Neutrophil (primary cell): ENCODE data around the gene LDLR.

Source experiments
- H3K27ac ChIP-seq: fragments of 200-600 bp; sonication (generic); 2 replicates; pipeline ENCODE4 v1.5.1; 2016; ENCODE audit warnings: mild to moderate bottlenecking, moderate library complexity
- H3K27me3 ChIP-seq: fragments of 200-600 bp; sonication (generic); 2 replicates; pipeline ENCODE4 v1.6.0; 2016; ENCODE audit warnings: mild to moderate bottlenecking
- H3K36me3 ChIP-seq: fragments of 200-600 bp; sonication (generic); 2 replicates; pipeline ENCODE4 v1.5.1; 2017
- H3K4me1 ChIP-seq, 2 experiments: fragments of 200-600 bp in 1 of 2; sonication (generic) in 1 of 2; 1 replicate in 1 of 2; 2 replicates in 1 of 2; pipeline versions ENCODE4 v1.5.1 to v1.6.1; 2013 to 2016; ENCODE audit warnings: low read depth in 1 of 2, low read length in 1 of 2, mild to moderate bottlenecking in 1 of 2, moderate library complexity in 1 of 2; ENCODE audit not compliant: control insufficient read depth in 1 of 2, insufficient read depth in 1 of 2
- H3K4me3 ChIP-seq, 2 experiments: fragments of 200-600 bp in 1 of 2; sonication (generic) in 1 of 2; 1 replicate in 1 of 2; 2 replicates in 1 of 2; pipeline ENCODE4 v1.5.1; 2013 to 2016; ENCODE audit warnings: low read depth in 1 of 2, low read length in 1 of 2, mild to moderate bottlenecking in 1 of 2, moderate library complexity in 1 of 2
- H3K9me3 ChIP-seq: fragments of 200-600 bp; sonication (generic); 2 replicates; pipeline ENCODE4 v1.5.1; 2016
- TF ChIP-seq, protein P1 (sequence below): fragments of 200-600 bp; sonication (generic); IDR thresholded peaks from 2 replicates; pipeline ENCODE4 v1.5.1; 2016; ENCODE audit warnings: antibody characterized with exemption

Gene LDLR

GRCh38 chr19:11090264-11090996 lies 1.2 kb downstream of the LDLR start:
- H3K36me3 ChIP-seq = no peaks in the 10 kb centered on the region
- H3K27ac ChIP-seq = peak overlapping the region; percentile 85
- TF ChIP-seq, protein P1, sequence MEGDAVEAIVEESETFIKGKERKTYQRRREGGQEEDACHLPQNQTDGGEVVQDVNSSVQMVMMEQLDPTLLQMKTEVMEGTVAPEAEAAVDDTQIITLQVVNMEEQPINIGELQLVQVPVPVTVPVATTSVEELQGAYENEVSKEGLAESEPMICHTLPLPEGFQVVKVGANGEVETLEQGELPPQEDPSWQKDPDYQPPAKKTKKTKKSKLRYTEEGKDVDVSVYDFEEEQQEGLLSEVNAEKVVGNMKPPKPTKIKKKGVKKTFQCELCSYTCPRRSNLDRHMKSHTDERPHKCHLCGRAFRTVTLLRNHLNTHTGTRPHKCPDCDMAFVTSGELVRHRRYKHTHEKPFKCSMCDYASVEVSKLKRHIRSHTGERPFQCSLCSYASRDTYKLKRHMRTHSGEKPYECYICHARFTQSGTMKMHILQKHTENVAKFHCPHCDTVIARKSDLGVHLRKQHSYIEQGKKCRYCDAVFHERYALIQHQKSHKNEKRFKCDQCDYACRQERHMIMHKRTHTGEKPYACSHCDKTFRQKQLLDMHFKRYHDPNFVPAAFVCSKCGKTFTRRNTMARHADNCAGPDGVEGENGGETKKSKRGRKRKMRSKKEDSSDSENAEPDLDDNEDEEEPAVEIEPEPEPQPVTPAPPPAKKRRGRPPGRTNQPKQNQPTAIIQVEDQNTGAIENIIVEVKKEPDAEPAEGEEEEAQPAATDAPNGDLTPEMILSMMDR = peak; percentile 47
- peaks cover 27% of the 10 kb centered on the region for H3K27me3 ChIP-seq
- no peaks in the 10 kb centered on the region for H3K9me3 ChIP-seq
- peaks cover 66 to 67% of the 10 kb centered on the region in 2 experiments for H3K4me1 ChIP-seq
- peak overlapping the region; percentile 65 to 80 for H3K4me3 ChIP-seq

- peaks cover 74% of the 10 kb centered on the region in 2 experiments for H3K4me1 ChIP-seq
- H3K36me3 ChIP-seq = no peaks in the 10 kb centered on the region
- no peaks in the 10 kb centered on the region for H3K9me3 ChIP-seq
- peak overlapping the region; percentile 85 for H3K27ac ChIP-seq
- TF ChIP-seq, protein P1 = no peak
- H3K4me3 ChIP-seq = peak overlapping the region; percentile 65 to 80
- peaks cover 27% of the 10 kb centered on the region for H3K27me3 ChIP-seq
These were observed 1.9 kb downstream of the LDLR start for GRCh38 chr19:11090997-11091702.

DNA sequence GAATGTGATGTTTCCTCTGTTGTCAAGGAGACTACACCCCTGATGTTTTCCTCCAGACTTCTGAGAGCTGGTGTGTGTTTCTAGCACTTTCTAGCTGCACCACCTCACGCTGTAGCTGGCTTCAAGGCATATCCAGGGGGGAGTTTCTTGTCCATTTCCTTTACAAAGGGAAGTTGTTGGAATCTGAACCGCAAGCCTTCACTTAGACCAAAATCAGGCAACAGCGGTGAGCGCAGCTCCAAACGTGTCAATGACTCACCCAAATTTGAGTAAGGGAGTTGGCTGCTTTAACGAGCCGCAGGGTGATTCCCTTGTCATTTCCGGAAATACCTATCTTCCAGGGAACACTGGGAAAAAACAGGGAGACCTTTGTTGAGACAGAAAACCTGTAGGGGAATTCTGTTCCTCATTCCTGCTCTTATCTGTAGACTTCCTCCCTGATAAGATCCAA lies 2.5 kb downstream of the LDLR start:
- peak overlapping the region; percentile 65 to 80 for H3K4me3 ChIP-seq
- peaks cover 79 to 80% of the 10 kb centered on the region in 2 experiments for H3K4me1 ChIP-seq
- no peaks in the 10 kb centered on the region for H3K9me3 ChIP-seq
- H3K27ac ChIP-seq = peak overlapping the region; percentile 85
- no peaks in the 10 kb centered on the region for H3K36me3 ChIP-seq
- TF ChIP-seq, protein P1 = no peak
- peaks cover 27% of the 10 kb centered on the region for H3K27me3 ChIP-seq

DNA sequence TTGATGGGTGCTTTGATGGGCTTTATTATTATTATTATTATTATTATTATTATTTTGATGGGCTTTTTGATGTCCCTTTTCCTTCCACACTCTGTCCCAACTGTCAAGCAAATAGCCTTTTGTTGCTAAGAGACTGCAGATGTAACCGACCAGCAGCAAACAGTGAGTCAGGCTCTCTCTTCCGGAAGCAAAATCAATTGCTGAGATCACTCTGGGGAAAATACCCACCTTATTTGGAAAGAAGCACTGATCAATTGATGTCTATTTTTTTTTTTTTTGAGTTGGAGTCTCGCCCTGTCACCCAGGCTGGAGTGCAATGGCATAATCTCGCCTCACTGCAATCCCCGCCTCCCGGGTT lies 2.9 kb downstream of the LDLR start:
- Histone ChIP-seq H3K4me1 (peaks cover 81 to 84% of the 10 kb centered on the region in 2 experiments), H3K4me3 (peak overlapping the region; percentile 65 to 80), H3K27ac (peak overlapping the region; percentile 85), H3K27me3 (peaks cover 27% of the 10 kb centered on the region), H3K9me3 (no peaks in the 10 kb centered on the region), H3K36me3 (no peaks in the 10 kb centered on the region)
- TF ChIP-seq, protein P1 = no peak

DNA sequence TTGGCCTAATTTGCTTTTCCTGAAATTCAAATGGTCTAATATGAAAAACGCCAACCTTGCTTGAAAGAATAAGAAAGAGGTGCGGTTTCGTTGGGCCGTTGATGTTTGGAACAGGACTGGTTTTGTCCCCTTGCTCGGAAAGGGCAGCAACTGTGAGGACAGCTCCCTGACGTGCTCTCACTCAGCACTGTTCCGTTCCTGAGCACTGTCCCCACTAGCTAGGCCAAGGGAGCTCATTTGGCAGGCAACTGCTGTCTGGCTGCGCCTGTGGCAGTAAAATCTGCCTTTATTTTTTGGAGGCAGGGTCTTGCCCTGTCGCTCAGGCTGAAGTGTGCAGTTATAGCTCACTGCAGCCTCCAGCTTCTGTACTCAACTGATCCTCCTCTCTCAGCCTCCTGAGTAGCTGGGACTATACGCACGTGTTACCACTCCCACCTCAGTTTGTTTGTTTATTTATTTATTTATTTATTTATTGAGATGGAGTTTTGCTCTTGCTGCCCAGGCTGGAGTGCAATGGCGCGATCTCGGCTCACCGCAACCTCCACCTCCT lies 4.5 kb downstream of the LDLR start:
- H3K36me3 ChIP-seq = no peaks in the 10 kb centered on the region
- peak overlapping the region in 1 of 2 experiments; percentile 30 for H3K4me3 ChIP-seq
- TF ChIP-seq, protein P1 = no peak
- H3K27ac ChIP-seq = peak overlapping the region; percentile 85
- H3K9me3 ChIP-seq = no peaks in the 10 kb centered on the region
- peaks cover 15% of the 10 kb centered on the region for H3K27me3 ChIP-seq
- H3K4me1 ChIP-seq = peaks cover 76 to 83% of the 10 kb centered on the region in 2 experiments
